Prostate gland (tissue), 2 donors: Measurements from ENCODE around the gene C1S. TPM values are rescaled to one million over a fixed set of nuclear protein-coding genes. Genes with fewer than 3 reads are reported as not detected.

ENCODE experiments used
- DNase-seq: peaks from one replicate; pipeline ENCODE4 v3.0.0-alpha.2; 2019; ENCODE audit warnings: low spot score
- H3K27ac ChIP-seq, 2 donors: fragments of 200-600 bp; sonication (generic); 2 replicates each; pipeline ENCODE4 v1.5.1; 2017 to 2019
- H3K27me3 ChIP-seq: fragments of 200-600 bp; sonication (generic); replicated peaks from 2 replicates; pipeline ENCODE4 v1.5.1; 2019; ENCODE audit not compliant: insufficient read depth
- H3K36me3 ChIP-seq, 2 donors: fragments of 200-600 bp; sonication (generic); 1 replicate in 1 of 2; 2 replicates in 1 of 2; pipeline versions ENCODE4 v1.5.1 to v1.8.1; 2017 to 2019
- H3K4me1 ChIP-seq: fragments of 200-600 bp; sonication (generic); replicated peaks from 2 replicates; pipeline ENCODE4 v1.5.1; 2019
- H3K4me3 ChIP-seq, 2 donors: fragments of 200-600 bp; sonication (generic); 2 replicates each; pipeline ENCODE4 v1.5.1; 2017 to 2019
- H3K9me3 ChIP-seq: fragments of 200-600 bp; sonication (generic); 2 replicates; pipeline ENCODE4 v1.5.1; 2017
- CTCF ChIP-seq, 4 experiments: fragments of 200-600 bp in 2 of 4; fragments of 450-650 bp in 2 of 4; sonication (generic) in 2 of 4; IDR thresholded peaks; 1 replicate in 3 of 4; 2 replicates in 1 of 4; pipeline ENCODE4 v1.5.1; 2016 to 2019; ENCODE audit warnings: antibody characterized with exemption in 4 of 4, mild to moderate bottlenecking in 2 of 4, moderate library complexity in 2 of 4
- POLR2A ChIP-seq: fragments of 450-650 bp; IDR thresholded peaks from one replicate; pipeline ENCODE4 v1.6.1; 2016; ENCODE audit warnings: antibody characterized with exemption, mild to moderate bottlenecking
- POLR2AphosphoS5 ChIP-seq: sonication (generic); formaldehyde crosslinking; IDR thresholded peaks from one replicate; pipeline ENCODE4 v1.6.1; 2017; ENCODE audit warnings: antibody characterized with exemption
- WGBS: methylation state at CpG from one replicate; pipeline ENCODE4 v1.1.5; 2018; 5-methylcytosine and 5-hydroxymethylcytosine counted together
- intact Hi-C: fragments of 100-400 bp; cut with DNase I; formaldehyde crosslinking; loops from one replicate; pipeline ENCODE4 v1.14.2; 2022
- total RNA-seq, 2 donors: library from RNA; depleted of rRNA; stranded (reverse); fragments of >200 nt; gene quantifications; one replicate each; pipeline ENCODE4 v1.1.0, GENCODE V29; 2016

Gene C1S
- total RNA-seq, 2 donors from 2014 or later: 52.7 to 176 TPM

GRCh38 chr12:7075518-7075917 is 15.0 kb downstream of the C1S start:
- no peak for DNase-seq

GRCh38 chr12:7075939-7076338 is 15.4 kb downstream of the C1S start:
- H3K27me3 ChIP-seq: no peaks in the 10 kb centered on the region
- no peak overlapping the region for H3K27ac ChIP-seq
- H3K4me3 ChIP-seq: no peak overlapping the region
- intact Hi-C loops: no loop called here
- no peaks in the 10 kb centered on the region for H3K4me1 ChIP-seq
- H3K9me3 ChIP-seq: no peaks in the 10 kb centered on the region
- no peaks in the 10 kb centered on the region for H3K36me3 ChIP-seq
- TF ChIP-seq POLR2AphosphoS5 (no peak), POLR2A (no peak), CTCF (IDR thresholded peaks at IDR 0.05) (no peak)
- DNase-seq: no peak
- whole genome bisulfite sequencing: 79% methylated on average over 3 of the region's 3 CpGs

More at GRCh38 chr12:7075518-7075917, 15.0 kb downstream of the C1S start:
- intact Hi-C loops: no loop called here
- no peaks in the 10 kb centered on the region for H3K4me1 ChIP-seq
- no peaks in the 10 kb centered on the region for H3K9me3 ChIP-seq
- H3K4me3 ChIP-seq: no peak overlapping the region
- TF ChIP-seq POLR2A: no peak
- no peak for TF ChIP-seq POLR2AphosphoS5
- TF ChIP-seq CTCF (IDR thresholded peaks at IDR 0.05): no peak
- H3K27ac ChIP-seq: no peak overlapping the region
- no peaks in the 10 kb centered on the region for H3K36me3 ChIP-seq
- WGBS: 89% methylated on average over 3 of the region's 3 CpGs
- H3K27me3 ChIP-seq: no peaks in the 10 kb centered on the region

- TF ChIP-seq POLR2AphosphoS5 (no peak), POLR2A (no peak), CTCF (IDR thresholded peaks at IDR 0.05) (no peak)
- H3K4me1 ChIP-seq: no peaks in the 10 kb centered on the region
- H3K27ac ChIP-seq: no peak overlapping the region
- DNase-seq: no peak
- H3K27me3 ChIP-seq: no peaks in the 10 kb centered on the region
- H3K36me3 ChIP-seq: no peaks in the 10 kb centered on the region
- intact Hi-C loops: no loop called here
- WGBS: 100% methylated on average over 4 of the region's 4 CpGs
- H3K9me3 ChIP-seq: no peaks in the 10 kb centered on the region
- H3K4me3 ChIP-seq: no peak overlapping the region
Measured at GRCh38 chr12:7076493-7076892, 16.0 kb downstream of the C1S start.

- Histone ChIP-seq H3K27ac (no peak overlapping the region), H3K27me3 (no peaks in the 10 kb centered on the region), H3K9me3 (no peaks in the 10 kb centered on the region), H3K4me1 (no peaks in the 10 kb centered on the region), H3K36me3 (no peaks in the 10 kb centered on the region), H3K4me3 (no peak overlapping the region)
- intact Hi-C loops: no loop called here
- no peak for TF ChIP-seq POLR2AphosphoS5
- TF ChIP-seq POLR2A: no peak
- no peak for TF ChIP-seq CTCF (IDR thresholded peaks at IDR 0.05)
- 68% methylated on average over 4 of the region's 4 CpGs for WGBS
- DNase-seq: no peak
Measured at GRCh38 chr12:7078163-7078562, 17.6 kb downstream of the C1S start.

- intact Hi-C loops: no loop called here
- Histone ChIP-seq H3K9me3 (no peaks in the 10 kb centered on the region), H3K27me3 (no peaks in the 10 kb centered on the region), H3K36me3 (no peaks in the 10 kb centered on the region), H3K27ac (peak overlapping the region; percentile 47 to 60), H3K4me1 (no peaks in the 10 kb centered on the region), H3K4me3 (no peak overlapping the region)
- no peak for DNase-seq
- no peak for TF ChIP-seq POLR2A
Measured at GRCh38 chr12:7079826-7080125, 19.3 kb downstream of the C1S start.

GRCh38 chr12:7081037-7081436 is 20.5 kb downstream of the C1S start:
- WGBS: 83% methylated on average over 14 of the region's 14 CpGs
- Histone ChIP-seq H3K27ac (no peak overlapping the region), H3K9me3 (no peaks in the 10 kb centered on the region), H3K4me1 (no peaks in the 10 kb centered on the region), H3K36me3 (no peaks in the 10 kb centered on the region), H3K27me3 (no peaks in the 10 kb centered on the region), H3K4me3 (no peak overlapping the region)
- no peak for DNase-seq
- intact Hi-C loops: no loop called here
- no peak for TF ChIP-seq CTCF (IDR thresholded peaks at IDR 0.05)
- TF ChIP-seq POLR2A: no peak
- no peak for TF ChIP-seq POLR2AphosphoS5
